OCI-LY7 (cell line): ENCODE results near the gene ADAMTS9. TPM values are rescaled to one million over a fixed set of nuclear protein-coding genes. Genes with fewer than 3 reads are reported as not detected.

Experiments used
- BruUV-seq: library from RNA; stranded (reverse); fragments of 400-500 nt; replicated peaks from 2 replicates; lab custom pipeline; 2021; lab: Mats Ljungman, UMichigan
- CTCF ChIA-PET: fragments of 300-600 bp; sonication (Branson Sonifier 250); formaldehyde crosslinking; loops from one replicate; lab custom pipeline; 2022; ENCODE audit warnings: antibody characterized with exemption; ENCODE audit not compliant: unreplicated experiment; lab: Charles Lee
- POLR2A ChIA-PET: fragments of 300-600 bp; sonication (Branson Sonifier 250); formaldehyde crosslinking; loops from one replicate; lab custom pipeline; 2022; ENCODE audit warnings: antibody characterized with exemption; lab: Charles Lee
- DNase-seq: peaks from one replicate; pipeline ENCODE4 v3.0.0-alpha.2; 2015; ENCODE audit warnings: low spot score
- H2AFZ ChIP-seq: fragments of 200-600 bp; sonication (generic), shearing (Covaris generic); 2 replicates; pipeline ENCODE4 v1.6.1; 2014; ENCODE audit warnings: mild to moderate bottlenecking, antibody characterized with exemption, low read length, moderate library complexity
- H3K27ac ChIP-seq: fragments of 200-600 bp; sonication (generic); 2 replicates; pipeline ENCODE4 v1.5.1; 2014; ENCODE audit warnings: mixed run types, low read depth, mild to moderate bottlenecking, moderate library complexity, low read length, inconsistent platforms; ENCODE audit not compliant: poor library complexity, severe bottlenecking
- H3K36me3 ChIP-seq: fragments of 200-600 bp; sonication (generic); 2 replicates; pipeline ENCODE4 v1.6.1; 2014; ENCODE audit warnings: mild to moderate bottlenecking, antibody characterized with exemption, low read length, moderate library complexity, mixed read lengths; ENCODE audit not compliant: insufficient read depth
- H3K4me1 ChIP-seq: fragments of 200-600 bp; sonication (generic); 2 replicates; pipeline ENCODE4 v1.5.1; 2014; ENCODE audit warnings: mild to moderate bottlenecking, low read length; ENCODE audit not compliant: insufficient read depth, poor library complexity, severe bottlenecking
- H3K4me2 ChIP-seq: fragments of 200-600 bp; sonication (generic); 2 replicates; pipeline ENCODE4 v1.6.1; 2014; ENCODE audit warnings: mild to moderate bottlenecking, low read length
- H3K4me3 ChIP-seq: fragments of 200-600 bp; sonication (generic); 2 replicates; pipeline ENCODE4 v1.5.1; 2014; ENCODE audit warnings: mild to moderate bottlenecking, low read depth, low read length; ENCODE audit not compliant: poor library complexity, severe bottlenecking
- H3K79me2 ChIP-seq: fragments of 200-600 bp; sonication (generic); 2 replicates; pipeline ENCODE4 v1.6.1; 2016; ENCODE audit warnings: low read depth, mild to moderate bottlenecking, low read length, moderate library complexity, mixed read lengths; ENCODE audit not compliant: insufficient read depth
- H3K9me2 ChIP-seq: fragments of 200-600 bp; sonication (generic); 2 replicates; pipeline ENCODE4 v1.6.1; 2016; ENCODE audit warnings: mild to moderate bottlenecking, low read length, mixed read lengths; ENCODE audit not compliant: insufficient read depth
- H3K9me3 ChIP-seq: fragments of 200-600 bp; sonication (generic); 2 replicates; pipeline ENCODE4 v1.6.1; 2014; ENCODE audit warnings: mild to moderate bottlenecking, mixed run types, low read length, mixed read lengths
- H4K20me1 ChIP-seq: fragments of 200-600 bp; sonication (generic); 2 replicates; pipeline ENCODE4 v1.6.1; 2014; ENCODE audit warnings: mild to moderate bottlenecking, antibody characterized with exemption, low read length, moderate library complexity, mixed read lengths; ENCODE audit not compliant: insufficient read depth
- EZH2phosphoT487 ChIP-seq: fragments of 200-600 bp; sonication (generic); IDR thresholded peaks from 2 replicates; pipeline ENCODE4 v1.6.1; 2018; ENCODE audit warnings: low read depth, borderline replicate concordance, mild to moderate bottlenecking, mixed run types, antibody characterized with exemption, low read length, moderate library complexity, mixed read lengths
- intact Hi-C: fragments of 100-400 bp; cut with micrococcal nuclease; formaldehyde crosslinking; loops from one replicate; pipeline ENCODE4 v1.10.0; 2022; ENCODE audit not compliant: unreplicated experiment
- total RNA-seq, 2 experiments: library from RNA; depleted of rRNA in 1 of 2; stranded (reverse); fragments of >200 nt in 1 of 2; shearing (Covaris generic) in 1 of 2; gene quantifications; 2 replicates each; pipeline ENCODE4 v1.2.3, GENCODE V29; 2014 to 2022
- TF ChIP-seq, protein P1 (sequence below): fragments of 200-600 bp; sonication (generic); conservative IDR thresholded peaks from 2 replicates; pipeline ENCODE4 v1.5.1; 2014; ENCODE audit warnings: mild to moderate bottlenecking, antibody characterized with exemption, low read length, moderate library complexity, mixed read lengths

Gene ADAMTS9
- total RNA-seq, 2 experiments from 2014 or later = not detected

GRCh38 chr3:64601824-64602223 lies 86.0 kb downstream of the ADAMTS9 start:
- Histone ChIP-seq H3K4me1 (no peaks in the 10 kb centered on the region), H3K27ac (no peak overlapping the region), H3K36me3 (no peaks in the 10 kb centered on the region), H2AFZ (no peak overlapping the region), H3K9me3 (no peaks in the 10 kb centered on the region), H3K4me3 (no peak overlapping the region), H3K79me2 (no peaks in the 10 kb centered on the region), H3K4me2 (no peak overlapping the region), H4K20me1 (no peaks in the 10 kb centered on the region), H3K9me2 (no peaks in the 10 kb centered on the region)
- ChIA-PET CTCF (no interaction called here), POLR2A (no interaction called here)
- BruUV-seq = no TSS peak
- intact Hi-C loops = no loop called here
- no peak for DNase-seq
- TF ChIP-seq EZH2phosphoT487 = no peak
- TF ChIP-seq, protein P1, sequence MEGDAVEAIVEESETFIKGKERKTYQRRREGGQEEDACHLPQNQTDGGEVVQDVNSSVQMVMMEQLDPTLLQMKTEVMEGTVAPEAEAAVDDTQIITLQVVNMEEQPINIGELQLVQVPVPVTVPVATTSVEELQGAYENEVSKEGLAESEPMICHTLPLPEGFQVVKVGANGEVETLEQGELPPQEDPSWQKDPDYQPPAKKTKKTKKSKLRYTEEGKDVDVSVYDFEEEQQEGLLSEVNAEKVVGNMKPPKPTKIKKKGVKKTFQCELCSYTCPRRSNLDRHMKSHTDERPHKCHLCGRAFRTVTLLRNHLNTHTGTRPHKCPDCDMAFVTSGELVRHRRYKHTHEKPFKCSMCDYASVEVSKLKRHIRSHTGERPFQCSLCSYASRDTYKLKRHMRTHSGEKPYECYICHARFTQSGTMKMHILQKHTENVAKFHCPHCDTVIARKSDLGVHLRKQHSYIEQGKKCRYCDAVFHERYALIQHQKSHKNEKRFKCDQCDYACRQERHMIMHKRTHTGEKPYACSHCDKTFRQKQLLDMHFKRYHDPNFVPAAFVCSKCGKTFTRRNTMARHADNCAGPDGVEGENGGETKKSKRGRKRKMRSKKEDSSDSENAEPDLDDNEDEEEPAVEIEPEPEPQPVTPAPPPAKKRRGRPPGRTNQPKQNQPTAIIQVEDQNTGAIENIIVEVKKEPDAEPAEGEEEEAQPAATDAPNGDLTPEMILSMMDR = no peak

DNA sequence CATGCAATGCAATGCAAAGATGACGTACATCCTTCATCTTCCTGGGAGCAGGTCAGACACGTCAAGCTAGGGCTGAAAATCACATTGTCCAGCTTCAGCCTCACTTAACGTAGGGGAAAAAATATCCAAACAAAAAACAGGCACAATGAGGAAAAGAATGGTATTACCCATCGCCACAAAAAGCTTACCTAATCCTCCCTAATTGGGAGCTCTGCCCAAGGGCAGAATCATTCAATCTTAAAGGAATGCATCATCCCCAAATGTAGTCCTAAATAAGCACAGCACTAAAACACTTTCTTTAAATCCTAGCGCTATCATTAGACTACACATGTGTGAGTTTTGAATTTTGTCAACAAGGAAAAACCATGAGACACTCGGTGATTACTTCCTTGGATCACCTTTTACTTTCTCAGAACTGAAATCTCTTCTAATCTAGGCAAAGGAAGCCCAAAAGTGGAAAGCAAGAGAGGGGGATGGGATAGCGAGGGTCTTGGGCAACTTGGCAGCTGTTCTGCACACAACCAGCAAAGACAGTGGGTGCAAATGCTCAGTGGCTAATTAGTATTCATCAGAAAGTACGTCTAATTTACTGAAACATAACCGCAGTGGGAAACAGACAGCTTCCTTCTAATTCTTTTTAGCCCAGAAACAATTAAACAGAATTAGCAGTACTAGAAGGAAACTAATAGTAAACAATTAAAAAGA lies 87.4 kb downstream of the ADAMTS9 start:
- TF ChIP-seq, protein P1 = no peak
- no peak for TF ChIP-seq EZH2phosphoT487
- H3K79me2 ChIP-seq = no peaks in the 10 kb centered on the region
- CTCF ChIA-PET = no interaction called here
- H3K9me3 ChIP-seq = no peaks in the 10 kb centered on the region
- H3K27ac ChIP-seq = no peak overlapping the region
- H3K4me2 ChIP-seq = no peak overlapping the region
- no peak overlapping the region for H2AFZ ChIP-seq
- H4K20me1 ChIP-seq = no peaks in the 10 kb centered on the region
- BruUV-seq = no TSS peak
- intact Hi-C loops = no loop called here
- no peak overlapping the region for H3K4me3 ChIP-seq
- DNase-seq = no peak
- POLR2A ChIA-PET = no interaction called here
- no peaks in the 10 kb centered on the region for H3K36me3 ChIP-seq
- H3K4me1 ChIP-seq = no peaks in the 10 kb centered on the region
- H3K9me2 ChIP-seq = no peaks in the 10 kb centered on the region

GRCh38 chr3:64599651-64600050 lies 88.1 kb downstream of the ADAMTS9 start:
- DNase-seq = no peak
- Histone ChIP-seq H4K20me1 (no peaks in the 10 kb centered on the region), H3K9me2 (no peaks in the 10 kb centered on the region), H3K4me2 (no peak overlapping the region), H3K4me3 (no peak overlapping the region), H2AFZ (no peak overlapping the region), H3K36me3 (no peaks in the 10 kb centered on the region), H3K79me2 (no peaks in the 10 kb centered on the region), H3K4me1 (no peaks in the 10 kb centered on the region), H3K9me3 (no peaks in the 10 kb centered on the region), H3K27ac (no peak overlapping the region)
- BruUV-seq = no TSS peak
- CTCF ChIA-PET = no interaction called here
- TF ChIP-seq, protein P1 = no peak
- TF ChIP-seq EZH2phosphoT487 = no peak
- POLR2A ChIA-PET = no interaction called here
- intact Hi-C loops = no loop called here
